Measurements from ENCODE around the gene EARS2.

DNA sequence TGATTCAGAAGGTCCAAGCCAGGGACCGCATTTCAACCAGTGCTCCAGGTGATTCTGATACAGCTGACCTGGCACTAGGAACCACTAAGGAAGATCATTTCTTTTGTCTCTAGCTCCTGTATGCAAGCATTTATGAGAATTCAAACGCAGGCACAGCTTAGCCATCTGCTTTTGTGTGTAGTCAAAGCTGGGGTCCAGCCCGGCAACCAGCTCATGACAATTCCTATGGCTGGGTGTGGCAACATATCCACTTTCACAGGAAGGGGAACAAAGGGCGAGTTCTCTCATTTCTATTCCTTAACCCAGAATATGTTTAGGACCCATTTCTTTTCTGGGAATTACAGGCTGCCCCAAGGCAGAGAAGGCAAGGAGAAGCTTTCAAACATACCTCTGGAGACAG is 76.9 kb downstream of the EARS2 start:
- TF ChIP-seq, protein P1, sequence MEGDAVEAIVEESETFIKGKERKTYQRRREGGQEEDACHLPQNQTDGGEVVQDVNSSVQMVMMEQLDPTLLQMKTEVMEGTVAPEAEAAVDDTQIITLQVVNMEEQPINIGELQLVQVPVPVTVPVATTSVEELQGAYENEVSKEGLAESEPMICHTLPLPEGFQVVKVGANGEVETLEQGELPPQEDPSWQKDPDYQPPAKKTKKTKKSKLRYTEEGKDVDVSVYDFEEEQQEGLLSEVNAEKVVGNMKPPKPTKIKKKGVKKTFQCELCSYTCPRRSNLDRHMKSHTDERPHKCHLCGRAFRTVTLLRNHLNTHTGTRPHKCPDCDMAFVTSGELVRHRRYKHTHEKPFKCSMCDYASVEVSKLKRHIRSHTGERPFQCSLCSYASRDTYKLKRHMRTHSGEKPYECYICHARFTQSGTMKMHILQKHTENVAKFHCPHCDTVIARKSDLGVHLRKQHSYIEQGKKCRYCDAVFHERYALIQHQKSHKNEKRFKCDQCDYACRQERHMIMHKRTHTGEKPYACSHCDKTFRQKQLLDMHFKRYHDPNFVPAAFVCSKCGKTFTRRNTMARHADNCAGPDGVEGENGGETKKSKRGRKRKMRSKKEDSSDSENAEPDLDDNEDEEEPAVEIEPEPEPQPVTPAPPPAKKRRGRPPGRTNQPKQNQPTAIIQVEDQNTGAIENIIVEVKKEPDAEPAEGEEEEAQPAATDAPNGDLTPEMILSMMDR (IDR thresholded peaks at IDR 0.05): no peak
- TF ChIP-seq ZFX (IDR thresholded peaks at IDR 0.05; ENCODE audit: borderline replicate concordance): no peak

Data from 22Rv1 (cell line).